Measurements from ENCODE around the gene SAMM50. TPM values are rescaled to one million over a fixed set of nuclear protein-coding genes. Genes with fewer than 3 reads are reported as not detected.

Gene SAMM50
- total and polyA plus RNA-seq, 2 donors (not counting 1 experiment from before 2014, with no cell fraction given) = 32.9 to 45.7 TPM

GRCh38 chr22:43996170-43996980 is 41.1 kb downstream of the SAMM50 start:
- Histone ChIP-seq H3K9ac (ENCODE audit: insufficient read depth, low read length) (no peak overlapping the region), H3K9me3 (ENCODE audit: control insufficient read depth, insufficient read depth, low read depth, low read length) (no peaks in the 10 kb centered on the region), H3K4me1 (ENCODE audit: control insufficient read depth, extremely low read depth, insufficient read depth, low read length) (peaks cover 3% of the 10 kb centered on the region), H3K4me3 (replicated peaks in 1 of 4; ENCODE audit: control extremely low read depth in 1 of 4, insufficient read depth in 1 of 4, low read depth in 3 of 4, low read length in 4 of 4) (no peak overlapping the region), H3K36me3 (ENCODE audit: control insufficient read depth, insufficient read depth, low read length) (peaks cover 17% of the 10 kb centered on the region), H3K79me2 (ENCODE audit: control insufficient read depth, insufficient read depth, low read length) (no peaks in the 10 kb centered on the region), H3K27ac (ENCODE audit: insufficient read depth, low read length) (no peak overlapping the region), H3K4me2 (ENCODE audit: extremely low read depth, insufficient read depth, low read length) (no peak overlapping the region), H2AFZ (ENCODE audit: low read length) (no peak overlapping the region), H4K20me1 (ENCODE audit: control insufficient read depth, extremely low read depth, insufficient read depth, low read length) (no peaks in the 10 kb centered on the region), H3K27me3 (ENCODE audit: control insufficient read depth, insufficient read depth, low read length) (no peaks in the 10 kb centered on the region)
- TF ChIP-seq EZH2 (IDR thresholded peaks at IDR 0.05; ENCODE audit: low read length, missing control alignments) = no peak
- TF ChIP-seq, protein P1, sequence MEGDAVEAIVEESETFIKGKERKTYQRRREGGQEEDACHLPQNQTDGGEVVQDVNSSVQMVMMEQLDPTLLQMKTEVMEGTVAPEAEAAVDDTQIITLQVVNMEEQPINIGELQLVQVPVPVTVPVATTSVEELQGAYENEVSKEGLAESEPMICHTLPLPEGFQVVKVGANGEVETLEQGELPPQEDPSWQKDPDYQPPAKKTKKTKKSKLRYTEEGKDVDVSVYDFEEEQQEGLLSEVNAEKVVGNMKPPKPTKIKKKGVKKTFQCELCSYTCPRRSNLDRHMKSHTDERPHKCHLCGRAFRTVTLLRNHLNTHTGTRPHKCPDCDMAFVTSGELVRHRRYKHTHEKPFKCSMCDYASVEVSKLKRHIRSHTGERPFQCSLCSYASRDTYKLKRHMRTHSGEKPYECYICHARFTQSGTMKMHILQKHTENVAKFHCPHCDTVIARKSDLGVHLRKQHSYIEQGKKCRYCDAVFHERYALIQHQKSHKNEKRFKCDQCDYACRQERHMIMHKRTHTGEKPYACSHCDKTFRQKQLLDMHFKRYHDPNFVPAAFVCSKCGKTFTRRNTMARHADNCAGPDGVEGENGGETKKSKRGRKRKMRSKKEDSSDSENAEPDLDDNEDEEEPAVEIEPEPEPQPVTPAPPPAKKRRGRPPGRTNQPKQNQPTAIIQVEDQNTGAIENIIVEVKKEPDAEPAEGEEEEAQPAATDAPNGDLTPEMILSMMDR (conservative IDR thresholded peaks at IDR 0.05 in 1 of 2, IDR thresholded peaks at IDR 0.05 in 1 of 2; ENCODE audit: low read depth in 1 of 2, low read length in 2 of 2) = no peak
- DNase-seq (ENCODE audit: low read depth in 2 of 2) = no peak

DNA sequence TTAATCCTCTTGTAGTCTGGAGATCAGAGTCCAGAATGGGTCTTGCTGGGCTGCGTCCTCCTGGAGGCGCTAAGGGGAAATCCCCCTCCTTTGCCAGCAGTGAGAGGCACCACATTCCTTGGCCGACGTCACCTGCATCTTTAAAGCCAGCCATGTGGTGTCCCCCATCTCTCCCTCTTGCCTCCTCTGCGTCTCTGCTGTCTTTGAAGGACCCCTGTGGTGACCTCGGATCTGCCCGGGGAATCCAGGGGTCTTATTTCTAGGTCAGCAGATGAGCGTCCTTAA is 41.7 kb downstream of the SAMM50 start:
- no peak overlapping the region for H2AFZ ChIP-seq (ENCODE audit: low read length)
- H3K9me3 ChIP-seq (ENCODE audit: control insufficient read depth, insufficient read depth, low read depth, low read length) = no peaks in the 10 kb centered on the region
- H3K4me1 ChIP-seq (ENCODE audit: control insufficient read depth, extremely low read depth, insufficient read depth, low read length) = peaks cover 3% of the 10 kb centered on the region
- no peaks in the 10 kb centered on the region for H3K27me3 ChIP-seq (ENCODE audit: control insufficient read depth, insufficient read depth, low read length)
- H3K79me2 ChIP-seq (ENCODE audit: control insufficient read depth, insufficient read depth, low read length) = no peaks in the 10 kb centered on the region
- TF ChIP-seq, protein P1 (conservative IDR thresholded peaks at IDR 0.05 in 1 of 2, IDR thresholded peaks at IDR 0.05 in 1 of 2; ENCODE audit: low read depth in 1 of 2, low read length in 2 of 2) = no peak
- TF ChIP-seq EZH2 (IDR thresholded peaks at IDR 0.05; ENCODE audit: low read length, missing control alignments) = no peak
- H3K36me3 ChIP-seq (ENCODE audit: control insufficient read depth, insufficient read depth, low read length) = peaks cover 14% of the 10 kb centered on the region
- no peak for DNase-seq (ENCODE audit: low read depth in 2 of 2)
- H3K27ac ChIP-seq (ENCODE audit: insufficient read depth, low read length) = no peak overlapping the region
- H4K20me1 ChIP-seq (ENCODE audit: control insufficient read depth, extremely low read depth, insufficient read depth, low read length) = no peaks in the 10 kb centered on the region
- no peak overlapping the region for H3K4me3 ChIP-seq (replicated peaks in 1 of 4; ENCODE audit: control extremely low read depth in 1 of 4, insufficient read depth in 1 of 4, low read depth in 3 of 4, low read length in 4 of 4)
- H3K9ac ChIP-seq (ENCODE audit: insufficient read depth, low read length) = no peak overlapping the region
- no peak overlapping the region for H3K4me2 ChIP-seq (ENCODE audit: extremely low read depth, insufficient read depth, low read length)

- Histone ChIP-seq H2AFZ (ENCODE audit: low read length) (no peak overlapping the region), H3K4me1 (ENCODE audit: control insufficient read depth, extremely low read depth, insufficient read depth, low read length) (no peaks in the 10 kb centered on the region), H3K9me3 (ENCODE audit: control insufficient read depth, insufficient read depth, low read depth, low read length) (no peaks in the 10 kb centered on the region), H3K36me3 (ENCODE audit: control insufficient read depth, insufficient read depth, low read length) (peaks cover 10% of the 10 kb centered on the region), H3K79me2 (ENCODE audit: control insufficient read depth, insufficient read depth, low read length) (no peaks in the 10 kb centered on the region), H3K27ac (ENCODE audit: insufficient read depth, low read length) (no peak overlapping the region), H4K20me1 (ENCODE audit: control insufficient read depth, extremely low read depth, insufficient read depth, low read length) (no peaks in the 10 kb centered on the region), H3K4me3 (replicated peaks in 1 of 4; ENCODE audit: control extremely low read depth in 1 of 4, insufficient read depth in 1 of 4, low read depth in 3 of 4, low read length in 4 of 4) (no peak overlapping the region), H3K9ac (ENCODE audit: insufficient read depth, low read length) (no peak overlapping the region), H3K27me3 (ENCODE audit: control insufficient read depth, insufficient read depth, low read length) (no peaks in the 10 kb centered on the region), H3K4me2 (ENCODE audit: extremely low read depth, insufficient read depth, low read length) (no peak overlapping the region)
- no peak for DNase-seq (ENCODE audit: low read depth in 2 of 2)
- no peak for TF ChIP-seq EZH2 (IDR thresholded peaks at IDR 0.05; ENCODE audit: low read length, missing control alignments)
- TF ChIP-seq, protein P1 (conservative IDR thresholded peaks at IDR 0.05 in 1 of 2, IDR thresholded peaks at IDR 0.05 in 1 of 2; ENCODE audit: low read depth in 1 of 2, low read length in 2 of 2) = no peak
These were observed 43.5 kb downstream of the SAMM50 start for GRCh38 chr22:43998679-43999264.
